GM19351 (cell line): ENCODE measurements around the gene PLAAT2.

Experiments
- ATAC-seq: cut with Tn5 transposase; IDR thresholded peaks from one replicate; pipeline ENCODE4 v1.9.1; 2021; ENCODE audit warnings: mild to moderate bottlenecking, moderate library complexity; ENCODE audit not compliant: unreplicated experiment

PLAAT2 gene

GRCh38 chr11:63527667-63528066 lies 35.5 kb downstream of the PLAAT2 start:
- no peak for ATAC-seq

- no peak for ATAC-seq
Observed at GRCh38 chr11:63523151-63523550, 40.0 kb downstream of the PLAAT2 start.

GRCh38 chr11:63521896-63522295 lies 41.3 kb downstream of the PLAAT2 start:
- ATAC-seq = no peak

- no peak for ATAC-seq
Observed at GRCh38 chr11:63520606-63521170, 42.5 kb downstream of the PLAAT2 start.

- no peak for ATAC-seq
Observed at GRCh38 chr11:63518548-63518947, 44.6 kb downstream of the PLAAT2 start.

GRCh38 chr11:63517156-63517555 lies 46.0 kb downstream of the PLAAT2 start:
- no peak for ATAC-seq

GRCh38 chr11:63516109-63516508 lies 47.1 kb downstream of the PLAAT2 start:
- no peak for ATAC-seq

- no peak for ATAC-seq
Observed at GRCh38 chr11:63512816-63513215, 50.4 kb downstream of the PLAAT2 start.

- no peak for ATAC-seq
Observed at GRCh38 chr11:63511048-63511748, 52.0 kb downstream of the PLAAT2 start.

- ATAC-seq = no peak
Observed at GRCh38 chr11:63510360-63511047, 52.7 kb downstream of the PLAAT2 start.

- ATAC-seq = no peak
Observed at GRCh38 chr11:63508745-63509144, 54.4 kb downstream of the PLAAT2 start.

- no peak for ATAC-seq
Observed at GRCh38 chr11:63508009-63508408, 55.2 kb downstream of the PLAAT2 start.

GRCh38 chr11:63507511-63507910 lies 55.7 kb downstream of the PLAAT2 start:
- ATAC-seq = no peak

- no peak for ATAC-seq
Observed at GRCh38 chr11:63506876-63507275, 56.3 kb downstream of the PLAAT2 start.

- no peak for ATAC-seq
Observed at GRCh38 chr11:63505857-63506528, 57.2 kb downstream of the PLAAT2 start, which contains the start of gene LGALS12. LGALS12 (plus strand) TSS chr11:63506084; CDS start chr11:63506459, 375 bp downstream.

GRCh38 chr11:63504933-63505586 lies 58.1 kb downstream of the PLAAT2 start:
- ATAC-seq = no peak

GRCh38 chr11:63504054-63504453 lies 59.1 kb downstream of the PLAAT2 start:
- ATAC-seq = no peak

GRCh38 chr11:63503492-63503891 lies 59.7 kb downstream of the PLAAT2 start:
- ATAC-seq = no peak
